ENCODE results near the gene LIN7B. TPM values are rescaled to one million over a fixed set of nuclear protein-coding genes. Genes with fewer than 3 reads are reported as not detected.
A peak's percentile ranks its signal among the peaks of the same experiment; 100 is the strongest.

The LIN7B gene
- total RNA-seq, 1 donor from 2014 or later, result 3.7 TPM

- DNase-seq (ENCODE audit: low read depth), result peak; percentile 88
- TF ChIP-seq, protein P1, sequence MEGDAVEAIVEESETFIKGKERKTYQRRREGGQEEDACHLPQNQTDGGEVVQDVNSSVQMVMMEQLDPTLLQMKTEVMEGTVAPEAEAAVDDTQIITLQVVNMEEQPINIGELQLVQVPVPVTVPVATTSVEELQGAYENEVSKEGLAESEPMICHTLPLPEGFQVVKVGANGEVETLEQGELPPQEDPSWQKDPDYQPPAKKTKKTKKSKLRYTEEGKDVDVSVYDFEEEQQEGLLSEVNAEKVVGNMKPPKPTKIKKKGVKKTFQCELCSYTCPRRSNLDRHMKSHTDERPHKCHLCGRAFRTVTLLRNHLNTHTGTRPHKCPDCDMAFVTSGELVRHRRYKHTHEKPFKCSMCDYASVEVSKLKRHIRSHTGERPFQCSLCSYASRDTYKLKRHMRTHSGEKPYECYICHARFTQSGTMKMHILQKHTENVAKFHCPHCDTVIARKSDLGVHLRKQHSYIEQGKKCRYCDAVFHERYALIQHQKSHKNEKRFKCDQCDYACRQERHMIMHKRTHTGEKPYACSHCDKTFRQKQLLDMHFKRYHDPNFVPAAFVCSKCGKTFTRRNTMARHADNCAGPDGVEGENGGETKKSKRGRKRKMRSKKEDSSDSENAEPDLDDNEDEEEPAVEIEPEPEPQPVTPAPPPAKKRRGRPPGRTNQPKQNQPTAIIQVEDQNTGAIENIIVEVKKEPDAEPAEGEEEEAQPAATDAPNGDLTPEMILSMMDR (conservative IDR thresholded peaks at IDR 0.05; ENCODE audit: low read depth, low read length), result no peak
- peak within 1 kb of the TSS; percentile 66 for H3K4me3 ChIP-seq (ENCODE audit: low read depth, low read length)
These were observed 28.9 kb upstream of the LIN7B start, which contains the start of gene SNRNP70 for GRCh38 chr19:49085020-49085867. TSS of gene SNRNP70 (plus strand) at chr19:49085451. CDS start at chr19:49086415, 964 bp downstream.

DNA sequence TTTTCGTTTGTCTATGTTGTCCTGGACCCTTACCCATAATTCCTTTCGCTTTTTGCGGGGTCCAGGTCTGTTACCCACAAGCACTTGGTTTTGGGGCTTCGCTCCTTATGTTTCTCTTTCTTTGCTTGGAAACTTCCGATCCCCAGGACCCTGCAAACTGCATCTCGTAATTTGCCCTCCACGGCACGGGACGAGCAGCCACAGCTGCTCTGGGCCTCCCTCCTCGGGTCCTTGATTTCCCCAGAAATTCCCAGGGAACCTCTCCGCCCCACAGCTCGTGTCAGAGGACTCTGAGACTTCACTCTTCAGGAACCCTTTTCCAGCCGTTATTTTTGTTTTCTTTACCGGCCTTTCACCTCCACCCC lies 28.3 kb upstream of the LIN7B start:
- peak overlapping the region; percentile 66 for H3K4me3 ChIP-seq (ENCODE audit: low read depth, low read length)

DNA sequence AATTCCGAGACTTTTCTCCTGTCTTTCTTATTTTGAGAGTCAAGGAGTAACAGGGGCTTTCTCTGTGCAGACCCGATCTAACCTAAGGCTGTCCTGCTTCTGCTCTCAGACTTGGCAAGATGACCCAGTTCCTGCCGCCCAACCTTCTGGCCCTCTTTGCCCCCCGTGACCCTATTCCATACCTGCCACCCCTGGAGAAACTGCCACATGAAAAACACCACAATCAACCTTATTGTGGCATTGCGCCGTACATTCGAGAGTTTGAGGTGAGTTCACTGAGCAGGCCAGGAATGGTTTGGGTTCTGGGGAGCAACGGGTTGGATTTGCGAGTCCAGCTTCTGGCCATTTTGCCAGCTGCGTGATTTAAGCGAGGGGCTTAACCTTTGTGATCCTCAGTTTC lies 27.9 kb upstream of the LIN7B start:
- DNase-seq (ENCODE audit: low read depth), result no peak
- peak overlapping the region; percentile 66 for H3K4me3 ChIP-seq (ENCODE audit: low read depth, low read length)
- TF ChIP-seq, protein P1 (conservative IDR thresholded peaks at IDR 0.05; ENCODE audit: low read depth, low read length), result no peak

More for the DNA sequence above, 28.3 kb upstream of the LIN7B start:
- no peak for DNase-seq (ENCODE audit: low read depth)
- TF ChIP-seq, protein P1 (conservative IDR thresholded peaks at IDR 0.05; ENCODE audit: low read depth, low read length), result no peak

DNA sequence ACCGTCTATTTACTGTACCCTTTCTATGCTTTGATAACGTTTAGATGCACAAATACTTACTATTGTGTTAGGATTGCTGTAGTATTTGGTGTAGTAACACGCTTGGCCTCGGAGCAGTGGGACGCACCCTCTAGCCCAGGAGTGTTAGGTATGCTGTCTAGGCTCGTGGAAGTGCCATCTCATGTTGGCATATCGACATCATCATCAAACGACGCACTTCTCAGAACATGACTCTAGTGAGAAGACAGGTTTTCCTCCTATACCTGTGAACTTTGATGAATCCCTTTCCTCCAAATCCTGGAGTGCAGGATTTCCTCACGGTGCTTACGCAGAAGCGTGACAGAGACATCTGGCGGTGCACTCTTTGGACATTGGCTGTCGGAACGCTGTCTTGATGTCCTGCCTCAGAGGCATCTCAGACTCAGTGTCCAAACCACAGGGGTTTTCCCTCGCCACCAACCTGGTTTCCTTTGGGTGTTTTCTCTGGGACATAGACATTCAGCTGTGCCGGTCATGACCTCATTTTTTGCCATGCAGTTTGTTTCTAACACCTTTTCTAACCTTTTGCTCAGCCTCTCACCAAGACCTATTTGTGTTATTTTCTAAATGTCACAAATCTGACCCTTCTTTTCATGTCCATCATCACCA lies 22.7 kb upstream of the LIN7B start:
- no peak for DNase-seq (ENCODE audit: low read depth)
- TF ChIP-seq, protein P1 (conservative IDR thresholded peaks at IDR 0.05; ENCODE audit: low read depth, low read length), result no peak
- no peak overlapping the region for H3K4me3 ChIP-seq (ENCODE audit: low read depth, low read length)

- H3K4me3 ChIP-seq (ENCODE audit: low read depth, low read length), result no peak overlapping the region
- DNase-seq (ENCODE audit: low read depth), result no peak
- TF ChIP-seq, protein P1 (conservative IDR thresholded peaks at IDR 0.05; ENCODE audit: low read depth, low read length), result no peak
These were observed 21.5 kb upstream of the LIN7B start for GRCh38 chr19:49092686-49093085.

- TF ChIP-seq, protein P1 (conservative IDR thresholded peaks at IDR 0.05; ENCODE audit: low read depth, low read length), result no peak
- no peak for DNase-seq (ENCODE audit: low read depth)
- no peak overlapping the region for H3K4me3 ChIP-seq (ENCODE audit: low read depth, low read length)
These were observed 19.4 kb upstream of the LIN7B start for GRCh38 chr19:49094505-49095482.

Data from epithelial cell of proximal tubule (primary cell).